HTERT RPE-1 (cell line): Measurements from ENCODE around the gene LGALS1.

Experiments used
- in situ Hi-C: fragments of 300-500 bp; cut with MboI; formaldehyde crosslinking; loops from 4 replicates; pipeline ENCODE4 v1.14.3; 2020; ENCODE audit warnings: low sequenced_read_pairs

The LGALS1 gene

DNA sequence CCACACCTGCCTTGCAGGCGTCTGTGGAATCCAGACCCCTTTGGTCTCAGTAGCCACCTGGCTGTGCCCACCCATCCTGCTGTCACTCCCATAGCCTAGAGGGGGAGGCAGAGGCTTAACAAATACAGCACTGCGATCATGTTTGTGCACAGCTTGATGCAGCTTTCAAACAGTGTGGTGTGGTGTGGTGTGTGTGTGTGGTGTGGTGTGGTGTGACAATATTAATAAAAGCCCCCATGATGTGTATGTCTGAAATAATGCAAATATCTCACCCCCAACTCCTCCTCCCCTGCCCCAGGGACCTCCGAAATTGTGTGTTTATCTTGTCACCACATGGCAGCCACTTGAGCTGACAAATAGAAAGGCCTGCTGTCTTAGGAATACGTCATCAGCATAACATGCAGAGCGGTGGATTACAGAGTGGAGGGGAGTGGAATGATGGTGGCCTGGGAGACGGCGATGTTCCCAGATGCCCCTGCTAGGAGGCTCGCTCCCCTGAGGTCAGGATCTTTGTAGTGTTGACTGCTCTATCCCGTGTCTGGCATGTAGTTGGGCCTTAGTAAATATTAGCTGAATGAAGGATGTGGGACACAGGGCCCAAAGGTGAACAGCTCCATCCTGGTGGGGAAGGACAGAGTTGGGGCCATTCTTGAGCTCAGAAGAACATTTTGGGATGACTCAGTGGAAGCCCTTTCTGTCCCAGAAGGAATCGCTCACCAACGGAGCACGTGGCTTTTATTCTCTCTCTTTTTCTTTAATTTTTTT, 14.1 kb upstream of the LGALS1 start:
- in situ Hi-C loops = no loop called here

DNA sequence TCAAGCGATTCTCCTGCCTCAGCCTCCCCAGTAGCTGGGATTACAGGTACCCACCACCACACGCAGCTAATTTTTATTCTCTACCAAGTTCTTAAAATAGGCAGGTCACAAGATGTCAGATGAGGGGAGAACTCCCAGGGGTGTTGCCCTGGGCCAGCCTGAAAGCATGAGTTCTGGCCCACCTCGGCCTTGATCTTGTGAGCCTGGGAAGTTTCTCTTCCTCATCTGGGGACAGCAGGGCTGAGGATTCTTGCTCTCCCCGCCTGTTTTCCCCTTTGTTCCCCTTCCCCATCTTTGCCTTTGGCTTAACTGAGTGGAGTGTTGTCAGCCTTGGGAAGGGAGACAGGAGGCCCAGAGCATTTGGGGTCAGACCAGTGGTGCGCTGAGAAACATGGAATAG, 13.4 kb upstream of the LGALS1 start:
- in situ Hi-C loops = no loop called here

GRCh38 chr22:37663521-37664140, 11.8 kb upstream of the LGALS1 start:
- in situ Hi-C loops = no loop called here

DNA sequence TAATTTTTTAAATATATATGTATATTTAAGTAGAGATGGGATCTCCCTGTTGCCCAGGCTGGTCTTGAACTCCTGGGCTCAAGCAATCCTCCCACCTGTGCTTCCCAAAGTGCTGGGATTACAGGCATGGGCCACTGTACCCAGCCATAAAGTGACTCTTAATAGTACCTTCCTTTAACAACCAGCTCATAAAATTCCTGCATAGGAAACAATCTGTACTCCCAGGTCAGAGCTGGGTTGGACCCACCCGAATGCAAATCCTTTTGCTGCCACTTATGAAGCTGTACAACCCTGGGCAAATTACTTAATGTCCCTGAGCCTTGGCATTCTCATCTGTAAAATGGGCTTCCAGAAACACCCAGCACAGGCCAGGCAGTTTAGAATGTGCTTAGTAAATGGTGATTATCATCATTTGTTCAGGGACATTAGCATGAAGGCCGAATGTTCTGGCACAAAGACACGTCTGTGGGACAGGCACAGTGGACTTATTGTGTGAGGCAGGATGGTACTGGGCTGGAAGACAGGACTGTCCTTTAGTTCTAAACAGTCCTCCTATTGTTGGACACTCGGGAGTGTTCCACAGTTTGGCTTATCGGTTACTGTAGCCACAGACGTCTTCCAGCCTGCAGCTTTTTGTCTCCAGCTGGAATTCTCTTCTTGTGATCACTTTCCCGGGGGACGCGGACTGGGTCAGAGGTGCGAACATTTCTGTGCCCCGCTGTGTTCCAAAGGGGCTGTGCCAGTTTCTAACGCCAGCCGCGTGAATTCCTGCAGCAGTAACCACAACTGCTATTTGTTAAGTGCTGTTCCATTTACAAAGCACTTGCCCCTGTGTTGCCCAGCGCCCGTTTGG, 11.0 kb upstream of the LGALS1 start:
- in situ Hi-C loops = no loop called here

DNA sequence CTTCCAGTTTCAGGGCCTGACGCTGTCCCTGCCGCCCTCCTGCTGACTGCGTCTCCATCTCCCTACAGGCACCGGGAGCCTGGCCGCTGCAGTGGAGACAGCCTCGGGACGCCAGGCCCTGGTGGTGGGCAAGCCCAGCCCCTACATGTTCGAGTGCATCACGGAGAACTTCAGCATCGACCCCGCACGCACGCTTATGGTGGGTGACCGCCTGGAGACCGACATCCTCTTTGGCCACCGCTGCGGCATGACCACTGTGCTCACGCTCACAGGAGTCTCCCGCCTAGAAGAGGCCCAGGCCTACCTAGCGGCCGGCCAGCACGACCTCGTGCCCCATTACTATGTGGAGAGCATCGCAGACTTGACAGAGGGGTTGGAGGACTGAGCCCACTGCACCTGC, 9.9 kb upstream of the LGALS1 start:
- in situ Hi-C loops = no loop called here

GRCh38 chr22:37669586-37669985, 5.8 kb upstream of the LGALS1 start:
- in situ Hi-C loops = no loop called here

DNA sequence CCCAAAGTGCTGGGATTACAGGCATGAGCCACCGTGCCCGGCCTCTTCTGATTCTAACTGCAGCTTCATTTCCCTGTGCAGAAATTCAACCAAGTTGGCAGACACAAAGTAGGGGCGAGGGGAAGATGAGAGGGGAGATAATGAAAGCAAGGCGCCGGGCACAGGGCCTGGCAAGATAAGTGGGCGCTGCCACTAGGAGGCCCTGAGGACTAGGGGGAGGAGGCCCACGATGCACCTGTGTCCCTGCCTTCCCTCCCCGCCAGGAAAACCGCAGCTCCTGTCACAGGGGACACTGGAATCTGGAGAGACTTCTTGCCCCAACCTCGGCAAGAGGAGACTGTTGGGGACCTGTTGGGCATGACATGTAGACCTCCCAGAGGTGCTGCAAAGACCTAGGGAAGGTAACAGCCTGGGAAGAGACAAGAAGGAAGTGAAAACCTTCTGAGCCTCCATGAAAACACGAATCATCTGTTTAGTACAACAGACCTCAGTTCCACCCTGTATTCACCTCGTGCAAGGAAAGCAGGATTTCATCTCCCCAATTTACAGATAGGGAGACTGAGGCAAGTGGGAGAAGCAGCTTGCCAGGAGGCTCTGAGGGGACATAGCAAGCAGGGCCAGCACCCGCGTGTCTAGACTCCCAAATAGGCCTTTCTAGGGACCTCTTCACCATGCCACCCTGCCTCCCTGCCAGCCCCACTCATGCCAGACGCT, 3.1 kb upstream of the LGALS1 start:
- in situ Hi-C loops = no loop called here

DNA sequence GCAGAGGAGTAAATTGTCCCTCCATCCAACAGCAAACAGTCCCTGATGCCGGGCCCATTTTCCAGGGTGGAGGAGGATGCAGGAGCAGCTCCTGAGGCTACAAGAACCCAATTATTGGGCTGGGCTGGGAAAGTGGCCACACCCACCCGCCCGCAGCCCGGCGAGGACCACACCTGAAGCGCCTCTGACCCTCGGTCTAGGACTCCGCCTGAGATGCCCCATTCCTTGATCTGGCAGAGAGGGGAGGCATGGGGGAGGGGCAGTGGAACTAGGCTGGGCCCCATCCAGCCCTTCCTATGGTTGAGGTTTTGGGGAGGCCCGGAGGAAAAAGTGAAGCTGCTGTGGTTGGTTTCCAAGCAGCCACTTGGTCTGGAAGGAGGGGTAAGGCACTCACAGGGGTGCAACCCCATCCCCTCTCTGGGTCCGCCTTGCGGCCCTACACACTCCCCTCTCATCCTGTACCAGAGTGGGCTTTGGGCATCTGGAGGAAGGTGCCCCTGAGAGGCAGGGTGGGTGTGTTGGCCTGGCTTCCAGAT, 2.4 kb upstream of the LGALS1 start:
- in situ Hi-C loops = no loop called here

DNA sequence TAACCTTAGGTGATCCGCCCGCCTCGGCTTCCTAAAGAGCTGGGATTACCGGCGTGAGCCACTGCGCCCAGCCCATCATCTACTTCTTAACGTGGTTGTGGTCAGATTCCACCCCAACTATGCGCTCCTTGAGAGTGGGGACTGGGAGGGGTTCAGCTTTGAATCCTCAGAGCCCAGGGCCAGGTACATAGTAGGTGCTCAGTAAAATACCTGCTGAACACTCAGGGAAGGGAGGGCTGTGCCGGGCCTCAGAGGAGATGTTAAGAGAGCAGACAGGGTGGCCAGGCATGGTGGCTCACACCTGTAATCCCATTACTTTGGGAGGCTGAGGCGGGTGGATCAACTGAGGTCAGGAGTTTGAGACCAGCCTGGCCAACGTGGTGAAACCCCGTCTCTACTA, 1.2 kb upstream of the LGALS1 start:
- in situ Hi-C loops = no loop called here

DNA sequence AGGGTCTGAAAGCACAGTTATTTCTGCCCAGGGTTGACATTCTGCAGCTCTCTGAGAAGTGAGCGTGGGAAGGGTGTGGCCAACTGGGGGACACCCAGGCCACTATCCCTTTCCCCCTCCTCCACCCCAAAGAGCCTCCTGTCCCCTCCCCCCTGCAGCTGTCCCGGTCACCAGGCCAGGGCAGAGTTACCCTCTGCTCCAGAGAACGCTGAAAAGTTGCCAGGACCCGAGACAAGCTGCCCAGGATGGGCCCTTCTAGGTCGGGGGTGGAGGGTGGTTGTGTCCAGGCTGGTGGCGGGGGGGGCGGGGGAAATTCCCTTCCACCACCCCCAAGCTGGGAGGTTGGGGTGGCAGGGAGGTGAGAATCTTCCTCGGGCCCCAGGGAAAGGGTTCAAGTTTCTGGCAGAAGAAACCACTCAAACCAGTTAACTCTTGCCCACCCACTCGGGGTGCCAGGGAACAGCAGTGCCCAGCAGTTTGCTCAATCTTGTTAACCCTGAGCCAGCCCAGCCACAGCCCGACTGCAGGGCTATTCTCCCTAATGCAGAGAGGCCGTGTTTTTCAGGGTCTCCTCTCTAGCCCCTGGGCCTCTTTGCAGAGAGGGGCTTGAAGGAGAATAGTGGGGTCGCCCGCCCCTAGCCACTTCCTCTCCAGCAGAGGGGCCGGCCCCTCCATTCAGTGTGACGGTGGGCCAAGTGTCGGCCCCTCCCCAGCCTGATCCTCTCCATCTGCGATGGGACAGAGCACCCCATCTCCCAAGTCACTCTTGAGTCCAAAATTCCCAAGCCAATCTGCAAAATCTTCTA, 697 bp downstream of the LGALS1 start:
- in situ Hi-C loops = no loop called here

DNA sequence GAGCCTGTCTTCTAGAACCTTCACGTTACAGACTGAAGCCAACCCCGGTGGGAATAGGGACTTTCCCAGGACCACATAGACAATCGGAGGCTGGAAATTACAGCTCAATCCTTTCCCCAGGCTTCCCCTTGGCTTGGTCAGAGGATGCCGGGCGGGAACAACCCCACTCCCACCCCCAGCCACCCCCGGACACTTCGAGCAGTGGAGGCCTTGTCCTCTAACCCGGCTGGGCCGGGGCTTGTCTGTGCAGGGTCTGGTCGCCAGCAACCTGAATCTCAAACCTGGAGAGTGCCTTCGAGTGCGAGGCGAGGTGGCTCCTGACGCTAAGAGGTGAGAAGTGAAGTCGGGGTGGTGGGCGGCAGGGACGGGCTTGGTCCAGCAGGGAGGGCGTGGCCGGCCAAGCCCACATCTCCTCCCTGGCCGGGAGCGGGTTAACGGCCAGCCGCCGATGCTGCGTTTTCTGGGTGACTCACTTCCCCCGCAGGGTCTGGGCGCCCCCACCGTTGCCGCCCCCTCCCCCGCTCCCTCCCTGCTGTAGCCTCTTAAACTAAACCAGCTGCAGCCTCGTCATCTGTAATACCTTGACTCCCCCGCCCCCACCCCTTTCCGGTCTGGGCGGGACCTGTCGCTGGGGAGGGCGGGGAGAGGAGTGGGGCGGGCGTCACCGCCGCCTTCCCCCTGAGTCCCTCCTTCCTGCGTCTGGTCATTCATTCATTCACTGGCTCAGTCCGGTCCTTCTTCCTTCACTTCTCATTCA, 1.5 kb downstream of the LGALS1 start:
- in situ Hi-C loops = no loop called here

DNA sequence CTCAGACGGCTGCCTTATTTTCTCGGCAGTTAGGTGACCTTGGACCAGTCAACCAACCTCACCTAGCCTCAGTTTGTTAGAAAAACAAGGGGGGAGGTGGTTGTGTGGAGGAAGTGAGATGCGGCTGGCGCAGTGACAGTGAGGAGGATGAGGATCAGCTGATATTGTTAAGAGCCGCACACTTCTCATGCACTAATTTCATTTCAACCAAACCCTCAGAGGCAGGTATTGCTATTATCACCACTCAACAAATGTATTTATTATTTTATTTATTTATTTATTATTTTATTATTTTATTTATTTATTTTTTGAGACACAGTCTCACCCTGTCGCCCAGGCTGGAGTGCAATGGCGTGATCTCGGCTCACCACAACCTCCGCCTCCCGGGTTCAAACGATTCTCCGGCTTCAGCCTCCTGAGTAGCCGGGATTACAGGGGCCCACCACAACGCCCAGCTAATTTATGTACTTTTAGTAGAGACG, 2.1 kb downstream of the LGALS1 start:
- in situ Hi-C loops = no loop called here

DNA sequence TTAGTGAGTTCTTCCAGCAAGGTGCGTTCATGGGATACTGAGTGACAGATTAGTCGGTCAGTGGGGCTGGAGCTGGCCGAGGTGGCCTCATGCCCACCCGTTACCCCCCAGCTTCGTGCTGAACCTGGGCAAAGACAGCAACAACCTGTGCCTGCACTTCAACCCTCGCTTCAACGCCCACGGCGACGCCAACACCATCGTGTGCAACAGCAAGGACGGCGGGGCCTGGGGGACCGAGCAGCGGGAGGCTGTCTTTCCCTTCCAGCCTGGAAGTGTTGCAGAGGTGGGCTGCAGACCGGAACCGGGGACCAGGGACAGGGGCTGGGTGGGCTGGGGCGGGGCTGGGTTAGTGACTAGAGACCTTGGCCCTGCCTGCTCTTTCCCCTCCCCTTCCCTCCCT, 2.9 kb downstream of the LGALS1 start:
- in situ Hi-C loops = no loop called here

DNA sequence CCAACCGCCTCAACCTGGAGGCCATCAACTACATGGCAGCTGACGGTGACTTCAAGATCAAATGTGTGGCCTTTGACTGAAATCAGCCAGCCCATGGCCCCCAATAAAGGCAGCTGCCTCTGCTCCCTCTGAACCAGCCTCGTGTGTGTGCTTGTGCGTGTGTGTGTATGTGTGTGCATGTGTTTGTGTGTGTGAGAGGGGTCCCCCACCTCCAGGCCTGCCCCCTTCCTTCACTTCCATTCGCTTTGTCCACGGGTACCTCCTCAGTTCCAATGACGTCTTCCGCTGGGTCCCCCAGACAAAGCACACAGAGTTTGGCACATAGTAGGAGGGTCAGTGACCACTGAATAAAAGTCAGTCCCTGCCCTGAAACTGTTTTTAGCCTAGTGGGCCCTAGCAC, 4.2 kb downstream of the LGALS1 start:
- in situ Hi-C loops = no loop called here

DNA sequence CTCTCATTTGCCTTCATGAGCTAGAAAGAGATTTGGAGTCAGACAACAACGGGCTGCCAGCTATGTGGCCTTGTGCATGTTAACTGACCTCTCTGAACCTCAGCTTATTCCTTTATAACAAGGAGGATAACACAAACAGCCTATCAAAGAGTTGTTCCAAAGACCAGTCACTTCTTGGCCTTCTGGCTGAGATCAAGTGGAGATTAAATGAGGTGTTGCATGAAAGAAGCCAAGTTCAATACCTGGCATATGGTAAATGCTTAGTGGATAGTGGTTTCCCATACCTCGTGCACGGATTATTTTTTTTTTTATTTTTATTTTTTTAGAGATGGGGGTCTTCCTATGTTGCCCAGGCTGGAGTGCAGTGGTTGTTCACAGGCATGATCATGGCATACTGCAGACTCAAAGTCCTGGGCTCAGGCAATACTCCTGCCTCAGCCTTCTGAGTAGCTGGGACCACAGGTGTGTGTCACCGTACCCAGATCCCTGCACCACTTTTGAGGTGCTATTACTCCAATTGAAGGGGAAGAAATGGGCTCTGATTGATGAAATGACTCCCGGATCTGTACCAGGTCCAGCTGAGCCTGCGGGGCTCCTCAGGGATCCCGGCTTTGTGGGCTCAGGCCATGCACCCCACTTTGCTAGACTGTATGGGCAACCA, 4.9 kb downstream of the LGALS1 start:
- in situ Hi-C loops = no loop called here

DNA sequence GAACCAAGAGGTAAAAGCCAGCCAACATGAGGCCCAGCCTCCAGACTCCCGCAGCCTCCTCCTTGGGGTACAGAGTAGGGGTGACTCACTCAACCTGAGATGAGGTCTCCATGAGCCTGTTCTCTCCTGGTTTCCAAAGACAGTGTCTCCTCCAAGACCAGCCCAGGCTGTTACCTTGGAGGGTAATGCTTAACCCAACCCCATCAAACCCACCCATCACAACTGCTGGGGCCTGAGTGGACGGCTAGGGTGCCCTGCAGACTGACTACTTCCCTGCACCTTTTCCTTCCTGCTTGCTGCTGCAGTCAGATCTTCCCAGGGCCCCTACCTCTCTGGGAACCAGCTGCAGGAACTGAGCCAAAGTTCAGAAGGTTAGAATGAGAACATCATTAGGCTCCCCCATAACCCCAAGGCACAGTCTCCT, 5.6 kb downstream of the LGALS1 start:
- in situ Hi-C loops = no loop called here

GRCh38 chr22:37681556-37682049, 6.2 kb downstream of the LGALS1 start:
- in situ Hi-C loops = no loop called here

- in situ Hi-C loops = no loop called here
Observed at GRCh38 chr22:37684803-37685615, 9.6 kb downstream of the LGALS1 start.
